Endothelial cell of umbilical vein (primary cell): ENCODE measurements around the gene SPAST.
"Not testable (repeated sequence)": the region's sequence is repeated elsewhere in the genome, so short reads cannot be mapped to it uniquely, and the experiment has no call there.

ENCODE experiments used
- EZH2 ChIP-seq: IDR thresholded peaks from 2 replicates; pipeline ENCODE4 v1.6.1; 2012; ENCODE audit warnings: borderline replicate concordance, low read depth, mild to moderate bottlenecking, moderate library complexity, low read length, inconsistent platforms; ENCODE audit not compliant: severe bottlenecking
- POLR2A ChIP-seq: IDR thresholded peaks from 2 replicates; pipeline ENCODE4 v1.6.1; 2012; ENCODE audit warnings: low read depth, mild to moderate bottlenecking, control low read depth, low read length
- POLR2AphosphoS5 ChIP-seq: IDR thresholded peaks from 2 replicates; pipeline ENCODE4 v1.6.1; 2012; ENCODE audit warnings: low read depth, mild to moderate bottlenecking, control low read depth, low read length, moderate library complexity; ENCODE audit not compliant: insufficient read depth
- TF ChIP-seq, protein P1 (sequence below), 2 donors: IDR thresholded peaks; 1 replicate in 1 of 2; 2 replicates in 1 of 2; pipeline ENCODE4 v1.5.1; 2011; ENCODE audit warnings: low read length in 2 of 2, mild to moderate bottlenecking in 2 of 2, moderate library complexity in 2 of 2, control low read depth in 1 of 2, inconsistent platforms in 1 of 2, low read depth in 1 of 2; ENCODE audit not compliant: insufficient read depth in 1 of 2; ENCODE audit errors: extremely low read depth in 1 of 2
- TF ChIP-seq, protein P2 (sequence below): IDR thresholded peaks from 2 replicates; pipeline ENCODE4 v1.6.1; 2011; ENCODE audit not compliant: insufficient read depth, insufficient read length

DNA sequence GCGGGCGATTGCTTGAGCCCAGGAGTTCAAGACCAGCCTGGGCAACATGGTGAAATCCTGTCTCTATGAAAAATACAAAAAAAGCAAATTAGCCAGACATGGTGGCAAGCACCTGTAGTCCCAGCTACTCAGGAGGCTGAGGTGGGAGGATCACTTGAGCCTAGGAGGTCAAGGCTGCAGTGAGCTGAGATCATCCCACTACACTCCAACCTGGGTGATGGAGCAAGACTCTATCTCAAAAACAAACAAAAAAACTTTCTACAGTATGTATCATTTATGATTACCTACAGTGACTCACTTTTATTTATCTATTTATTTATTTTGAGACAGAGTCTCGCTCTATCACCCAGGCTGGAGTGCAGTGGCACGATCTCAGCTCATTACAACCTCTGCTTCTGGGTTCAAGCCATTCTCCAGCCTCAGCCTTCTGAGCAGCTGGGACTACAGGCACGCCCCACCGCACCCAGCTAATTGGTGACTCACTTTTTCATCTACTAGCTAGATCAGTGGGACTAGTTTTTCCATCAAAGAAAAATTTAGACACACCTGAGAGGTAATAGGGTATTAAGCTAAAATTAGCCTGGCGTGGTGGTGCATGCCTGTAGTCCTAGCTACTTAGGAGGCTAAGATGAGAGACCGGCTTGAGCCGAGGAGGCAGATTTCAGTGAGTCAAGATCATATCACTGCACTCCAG lies 44.4 kb upstream of the SPAST start:
- TF ChIP-seq, protein P1, sequence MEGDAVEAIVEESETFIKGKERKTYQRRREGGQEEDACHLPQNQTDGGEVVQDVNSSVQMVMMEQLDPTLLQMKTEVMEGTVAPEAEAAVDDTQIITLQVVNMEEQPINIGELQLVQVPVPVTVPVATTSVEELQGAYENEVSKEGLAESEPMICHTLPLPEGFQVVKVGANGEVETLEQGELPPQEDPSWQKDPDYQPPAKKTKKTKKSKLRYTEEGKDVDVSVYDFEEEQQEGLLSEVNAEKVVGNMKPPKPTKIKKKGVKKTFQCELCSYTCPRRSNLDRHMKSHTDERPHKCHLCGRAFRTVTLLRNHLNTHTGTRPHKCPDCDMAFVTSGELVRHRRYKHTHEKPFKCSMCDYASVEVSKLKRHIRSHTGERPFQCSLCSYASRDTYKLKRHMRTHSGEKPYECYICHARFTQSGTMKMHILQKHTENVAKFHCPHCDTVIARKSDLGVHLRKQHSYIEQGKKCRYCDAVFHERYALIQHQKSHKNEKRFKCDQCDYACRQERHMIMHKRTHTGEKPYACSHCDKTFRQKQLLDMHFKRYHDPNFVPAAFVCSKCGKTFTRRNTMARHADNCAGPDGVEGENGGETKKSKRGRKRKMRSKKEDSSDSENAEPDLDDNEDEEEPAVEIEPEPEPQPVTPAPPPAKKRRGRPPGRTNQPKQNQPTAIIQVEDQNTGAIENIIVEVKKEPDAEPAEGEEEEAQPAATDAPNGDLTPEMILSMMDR (IDR thresholded peaks at IDR 0.05; ENCODE audit: extremely low read depth in 1 of 2, insufficient read depth in 1 of 2, low read depth in 1 of 2, low read length in 2 of 2): not testable (repeated sequence)
- not testable (repeated sequence) for TF ChIP-seq POLR2A, POLR2AphosphoS5, EZH2
- TF ChIP-seq, protein P2, sequence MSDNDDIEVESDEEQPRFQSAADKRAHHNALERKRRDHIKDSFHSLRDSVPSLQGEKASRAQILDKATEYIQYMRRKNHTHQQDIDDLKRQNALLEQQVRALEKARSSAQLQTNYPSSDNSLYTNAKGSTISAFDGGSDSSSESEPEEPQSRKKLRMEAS: not testable (repeated sequence)
